H1 (cell line): ENCODE results near the gene TNFSF18. TPM values are rescaled to one million over a fixed set of nuclear protein-coding genes. Genes with fewer than 3 reads are reported as not detected.

Source experiments
- CTCF ChIA-PET: fragments of 300-600 bp; sonication (Branson Sonifier 250); formaldehyde crosslinking; loops from one replicate; lab custom pipeline; 2021; ENCODE audit not compliant: partially characterized antibody; lab: Charles Lee
- POLR2A ChIA-PET: fragments of 300-600 bp; sonication (Branson Sonifier 250); formaldehyde crosslinking; loops from one replicate; lab custom pipeline; 2021; ENCODE audit warnings: inconsistent platforms; ENCODE audit not compliant: partially characterized antibody; lab: Charles Lee
- DNase-seq, 2 experiments: peaks; one replicate each; pipeline versions ENCODE4 v3.0.0 to v3.0.0-alpha.2; 2010 to 2022; ENCODE audit warnings: low spot score in 2 of 2, low read depth in 1 of 2, mixed read lengths in 1 of 2
- FAIRE-seq: peaks from 2 replicates; lab custom pipeline; 2011; peaks lifted over from hg19 to GRCh38; lab: Jason Lieb, UNC
- H2AFZ ChIP-seq: 2 replicates; pipeline ENCODE4 v1.8.1; 2012; ENCODE audit warnings: low read length, inconsistent platforms
- H2AK5ac ChIP-seq: 2 replicates; pipeline ENCODE4 v1.6.1; 2013; ENCODE audit warnings: low read depth, low read length
- H2BK120ac ChIP-seq: replicated peaks from 2 replicates; pipeline ENCODE3; 2013; ENCODE audit warnings: low read depth, low read length, inconsistent platforms
- H2BK12ac ChIP-seq: 2 replicates; pipeline ENCODE4 v1.6.1; 2013; ENCODE audit warnings: low read depth, low read length
- H2BK15ac ChIP-seq: 2 replicates; pipeline ENCODE4 v1.6.1; 2013; ENCODE audit warnings: low read length
- H2BK20ac ChIP-seq: 2 replicates; pipeline ENCODE4 v1.6.1; 2013; ENCODE audit warnings: low read length
- H2BK5ac ChIP-seq: 2 replicates; pipeline ENCODE4 v1.6.1; 2013; ENCODE audit warnings: low read depth, low read length
- H3K14ac ChIP-seq: 2 replicates; pipeline ENCODE4 v1.6.1; 2013; ENCODE audit warnings: inconsistent platforms; ENCODE audit not compliant: insufficient read length
- H3K18ac ChIP-seq: 2 replicates; pipeline ENCODE4 v1.6.1; 2013; ENCODE audit warnings: low read length; ENCODE audit errors: extremely low read depth
- H3K23ac ChIP-seq: 2 replicates; pipeline ENCODE4 v1.6.1; 2013; ENCODE audit warnings: inconsistent platforms; ENCODE audit not compliant: insufficient read length
- H3K23me2 ChIP-seq: 2 replicates; pipeline ENCODE4 v1.6.1; 2013; ENCODE audit warnings: low read depth, low read length
- H3K27ac ChIP-seq: 2 replicates; pipeline ENCODE4 v1.6.1; 2011; ENCODE audit warnings: low read depth, low read length, inconsistent platforms
- H3K27me3 ChIP-seq, 4 experiments: replicated peaks in 1 of 4; 1 replicate in 1 of 4; 2 replicates in 3 of 4; pipeline versions ENCODE4 v1.6.1 to v1.8.1; 2011 to 2013; ENCODE audit warnings: low read length in 3 of 4, mild to moderate bottlenecking in 3 of 4, inconsistent platforms in 2 of 4, mixed read lengths in 2 of 4, moderate library complexity in 1 of 4; ENCODE audit not compliant: control insufficient read depth in 3 of 4, insufficient read depth in 3 of 4; ENCODE audit errors: extremely low read depth in 1 of 4
- H3K36me3 ChIP-seq, 4 experiments: 2 replicates each; pipeline versions ENCODE4 v1.6.1 to v1.8.1; 2011 to 2013; ENCODE audit warnings: mild to moderate bottlenecking in 4 of 4, low read length in 3 of 4, moderate library complexity in 2 of 4, control low read depth in 1 of 4, inconsistent platforms in 1 of 4; ENCODE audit not compliant: insufficient read depth in 4 of 4, control insufficient read depth in 2 of 4
- H3K4ac ChIP-seq: replicated peaks from 2 replicates; pipeline ENCODE3; 2013; ENCODE audit warnings: low read length, low read depth, mixed read lengths, inconsistent platforms; ENCODE audit not compliant: insufficient read length
- H3K4me1 ChIP-seq, 4 experiments: replicated peaks in 1 of 4; 1 replicate in 1 of 4; 2 replicates in 3 of 4; pipeline versions ENCODE4 v1.6.1 to v1.8.1; 2011 to 2013; ENCODE audit warnings: low read length in 3 of 4, inconsistent platforms in 2 of 4, mixed read lengths in 1 of 4; ENCODE audit not compliant: insufficient read depth in 4 of 4, control insufficient read depth in 3 of 4
- H3K4me2 ChIP-seq, 2 experiments: 2 replicates each; pipeline versions ENCODE4 v1.6.1 to v1.8.1; 2011 to 2013; ENCODE audit warnings: low read depth in 2 of 2, low read length in 2 of 2, control low read depth in 1 of 2, inconsistent platforms in 1 of 2, mild to moderate bottlenecking in 1 of 2; ENCODE audit not compliant: insufficient read depth in 1 of 2
- H3K4me3 ChIP-seq, 4 experiments: fragments of 200-600, 300-600 bp in 1 of 4; sonication (generic), shearing (Covaris generic), sonication (Bioruptor Twin) in 1 of 4; 2 replicates each; pipeline versions ENCODE4 v1.5.1 to v1.8.1; 2011 to 2016; ENCODE audit warnings: low read length in 4 of 4, low read depth in 3 of 4, control low read depth in 2 of 4, inconsistent platforms in 2 of 4, mild to moderate bottlenecking in 2 of 4, mixed read lengths in 1 of 4, moderate library complexity in 1 of 4; ENCODE audit not compliant: insufficient read depth in 2 of 4; ENCODE audit errors: extremely low read depth in 1 of 4
- H3K56ac ChIP-seq: replicated peaks from 2 replicates; pipeline ENCODE3; 2013; ENCODE audit warnings: low read depth, mild to moderate bottlenecking, mixed read lengths, low read length, inconsistent platforms; ENCODE audit not compliant: insufficient read length
- H3K79me1 ChIP-seq: 2 replicates; pipeline ENCODE4 v1.6.1; 2013; ENCODE audit warnings: low read depth, low read length, control low read depth
- H3K79me2 ChIP-seq, 2 experiments: 2 replicates each; pipeline versions ENCODE4 v1.6.1 to v1.8.1; 2012 to 2013; ENCODE audit warnings: low read length in 2 of 2, mild to moderate bottlenecking in 2 of 2, inconsistent platforms in 1 of 2; ENCODE audit not compliant: insufficient read depth in 2 of 2, control insufficient read depth in 1 of 2
- H3K9ac ChIP-seq, 4 experiments: replicated peaks in 1 of 4; 1 replicate in 1 of 4; 2 replicates in 3 of 4; pipeline versions ENCODE4 v1.6.1 to v1.8.1; 2011 to 2013; ENCODE audit warnings: low read depth in 3 of 4, low read length in 3 of 4, control low read depth in 2 of 4, mild to moderate bottlenecking in 2 of 4, moderate library complexity in 2 of 4, inconsistent platforms in 1 of 4; ENCODE audit errors: extremely low read depth in 1 of 4
- H3K9me3 ChIP-seq, 2 experiments: 2 replicates each; pipeline versions ENCODE4 v1.6.1 to v1.8.1; 2012 to 2013; ENCODE audit warnings: mild to moderate bottlenecking in 2 of 2, moderate library complexity in 2 of 2, control low read depth in 1 of 2, inconsistent platforms in 1 of 2, low read depth in 1 of 2, low read length in 1 of 2, mixed read lengths in 1 of 2; ENCODE audit not compliant: insufficient read depth in 2 of 2
- H4K20me1 ChIP-seq, 2 experiments: replicated peaks in 1 of 2; 2 replicates each; pipeline versions ENCODE3 to v1.8.1; 2011 to 2013; ENCODE audit warnings: inconsistent platforms in 2 of 2, low read length in 2 of 2, mild to moderate bottlenecking in 1 of 2; ENCODE audit not compliant: insufficient read depth in 2 of 2, control insufficient read depth in 1 of 2
- H4K5ac ChIP-seq: 2 replicates; pipeline ENCODE4 v1.6.1; 2013; ENCODE audit warnings: low read length, low read depth, mixed read lengths, inconsistent platforms; ENCODE audit not compliant: insufficient read length
- H4K8ac ChIP-seq: 2 replicates; pipeline ENCODE4 v1.8.0; 2013; ENCODE audit warnings: mild to moderate bottlenecking, moderate library complexity, low read length, inconsistent platforms; ENCODE audit not compliant: insufficient read depth; ENCODE audit errors: extremely low read depth
- H4K91ac ChIP-seq: replicated peaks from 2 replicates; pipeline ENCODE3; 2013; ENCODE audit warnings: low read length, mixed read lengths, inconsistent platforms; ENCODE audit not compliant: insufficient read length
- CBX8 ChIP-seq: fragments of 300-800, 300-1000 bp; sonication (generic); IDR thresholded peaks from 2 replicates; pipeline ENCODE4 v1.7.1; 2016; ENCODE audit warnings: low read depth, low read length, borderline replicate concordance
- E2F6 ChIP-seq: IDR thresholded peaks from 2 replicates; pipeline ENCODE4 v1.6.1; 2012; ENCODE audit warnings: inconsistent platforms
- POU5F1 ChIP-seq: IDR thresholded peaks from 2 replicates; pipeline ENCODE4 v1.6.1; 2011; ENCODE audit warnings: low read depth, mild to moderate bottlenecking, low read length, moderate library complexity
- RAD21 ChIP-seq, 2 experiments: IDR thresholded peaks in 1 of 2; conservative IDR thresholded peaks in 1 of 2; 2 replicates each; pipeline ENCODE4 v1.6.1; 2011; ENCODE audit warnings: low read depth in 2 of 2, low read length in 2 of 2, improper control_type of control experiment in 1 of 2, inconsistent platforms in 1 of 2, mild to moderate bottlenecking in 1 of 2, moderate library complexity in 1 of 2
- USF2 ChIP-seq: IDR thresholded peaks from 2 replicates; pipeline ENCODE4 v1.6.1; 2011; ENCODE audit warnings: low read length, improper control_type of control experiment
- WGBS, 2 experiments: shearing (Covaris generic) in 1 of 2; methylation state at CpG; one replicate each; pipeline versions ENCODE4 v1.1.6 to v1.1.7; 2013 to 2015; ENCODE audit warnings: low lambda C conversion rate in 2 of 2, mixed read lengths in 2 of 2, inconsistent platforms in 1 of 2, low coverage in 1 of 2, missing lambda C conversion rate in 1 of 2; ENCODE audit not compliant: insufficient replicate concordance in 2 of 2, insufficient coverage in 1 of 2, insufficient read length in 1 of 2; ENCODE audit errors: extremely low coverage in 1 of 2, missing lambda C conversion rate in 1 of 2; 5-methylcytosine and 5-hydroxymethylcytosine counted together
- polyA plus RNA-seq, 7 experiments: library from polyadenylated mRNA; depleted of rRNA in 3 of 7; stranded (reverse) in 5 of 7; unstranded in 2 of 7; fragments of >200 nt in 5 of 7; fragments of 200-250 nt in 2 of 7; gene quantifications; 1 replicate in 5 of 7; 2 replicates in 1 of 7; 4 replicates in 1 of 7; pipeline versions ENCODE4 v1.2.1 to v1.2.3, GENCODE V29; 2011 to 2013; ENCODE audit warnings: missing spikeins in 2 of 7, mixed read lengths in 2 of 7
- total RNA-seq: library from RNA; stranded (reverse); fragmentation: NEBNext Ultra II Directional; extraction: Animal tissue kit (Norgen Biotek cat#: 25700); gene quantifications from 2 replicates; pipeline ENCODE4 v1.2.1, GENCODE V29; 2021

The TNFSF18 gene
- total and polyA plus RNA-seq, 2 of the 8 experiments (the other 6 are each of a cell fraction or from before 2014, with no cell fraction given) = not detected

DNA sequence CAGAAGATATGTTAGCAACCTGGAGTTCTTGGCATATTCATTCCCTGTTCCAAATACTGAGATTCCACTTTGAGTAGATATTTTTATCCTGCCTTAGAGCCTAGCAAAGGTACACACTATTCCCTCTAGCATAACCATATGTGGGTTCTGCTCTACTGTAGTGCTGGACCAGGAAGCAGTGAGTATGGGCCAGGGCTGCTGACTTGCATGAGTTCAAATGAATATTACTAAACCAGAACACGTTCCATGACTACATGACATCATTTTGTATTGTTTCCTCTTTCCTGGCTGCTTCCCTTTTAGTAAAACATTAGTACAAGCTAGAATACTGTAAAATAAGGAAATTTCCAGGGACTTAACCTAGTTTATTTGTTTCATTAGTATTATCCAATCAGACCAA lies 41.1 kb downstream of the TNFSF18 start:
- ChIA-PET CTCF (interaction anchor here (1.4 kb wide), 1 partner anchor 136 kb away, joined by 3 read pairs; no protein-coding TSS in a partner anchor), POLR2A (no interaction called here)
- no peak overlapping the region for H2BK15ac ChIP-seq
- no peak overlapping the region for H2BK12ac ChIP-seq
- H3K36me3 ChIP-seq = no peaks in the 10 kb centered on the region
- no peaks in the 10 kb centered on the region for H3K23me2 ChIP-seq
- no peak overlapping the region for H3K27ac ChIP-seq
- no peaks in the 10 kb centered on the region for H3K79me1 ChIP-seq
- FAIRE-seq (no peak), DNase-seq (no peak)
- no peak overlapping the region for H2AFZ ChIP-seq
- H4K8ac ChIP-seq = no peak overlapping the region
- no peak overlapping the region for H3K23ac ChIP-seq
- H3K9ac ChIP-seq = no peak overlapping the region
- no peak overlapping the region for H2AK5ac ChIP-seq
- no peak overlapping the region for H3K18ac ChIP-seq
- no peak overlapping the region for H2BK20ac ChIP-seq
- no peak for TF ChIP-seq E2F6
- TF ChIP-seq CBX8 = no peak
- TF ChIP-seq POU5F1 = no peak
- no peak for TF ChIP-seq RAD21 (IDR thresholded peaks at IDR 0.05 in 1 of 2, conservative IDR thresholded peaks at IDR 0.05 in 1 of 2; ENCODE audit: low read depth in 2 of 2, low read length in 2 of 2)
- no peak for TF ChIP-seq USF2
- H2BK5ac ChIP-seq = no peak overlapping the region
- H4K5ac ChIP-seq = no peak overlapping the region
- H3K4me3 ChIP-seq = no peak overlapping the region
- no peaks in the 10 kb centered on the region for H3K27me3 ChIP-seq
- no peak overlapping the region for H3K56ac ChIP-seq
- H3K14ac ChIP-seq = no peak overlapping the region
- 88% methylated on average over 1 of the region's 1 CpG; no CpG with 5 or more reads in 1 of the 2 experiments for WGBS, 2 experiments
- H3K4me2 ChIP-seq = no peak overlapping the region
- no peaks in the 10 kb centered on the region for H3K4me1 ChIP-seq
- H3K79me2 ChIP-seq = no peaks in the 10 kb centered on the region
- no peaks in the 10 kb centered on the region for H4K20me1 ChIP-seq
- H3K9me3 ChIP-seq = no peaks in the 10 kb centered on the region
- no peak overlapping the region for H3K4ac ChIP-seq
- no peak overlapping the region for H4K91ac ChIP-seq
- no peak overlapping the region for H2BK120ac ChIP-seq
